Panc1 (cell line): ENCODE results near the gene AQP5. TPM values are rescaled to one million over a fixed set of nuclear protein-coding genes. Genes with fewer than 3 reads are reported as not detected.

ENCODE experiments used
- ATAC-seq: fragments of 200-7000 bp; cut with Tn5 transposase; 2 replicates; pipeline ENCODE4 v1.9.1; 2020; ENCODE audit warnings: mild to moderate bottlenecking, moderate library complexity
- BruUV-seq: library from RNA; stranded (reverse); fragments of 400-500 nt; replicated peaks from 2 replicates; lab custom pipeline; 2021; lab: Mats Ljungman, UMichigan
- CTCF ChIA-PET: fragments of 300-600 bp; sonication (Branson Sonifier 250); formaldehyde crosslinking; loops from one replicate; lab custom pipeline; 2022; ENCODE audit warnings: antibody characterized with exemption; lab: Charles Lee
- POLR2A ChIA-PET: fragments of 300-600 bp; sonication (Branson Sonifier 250); formaldehyde crosslinking; loops from one replicate; lab custom pipeline; 2022; ENCODE audit warnings: antibody characterized with exemption; lab: Charles Lee
- DNase-seq: peaks from one replicate; pipeline ENCODE4 v3.0.0-alpha.2; 2010; ENCODE audit warnings: low read depth, low spot score
- H3K27ac ChIP-seq: 2 replicates; pipeline ENCODE4 v1.5.1; 2011; ENCODE audit warnings: mild to moderate bottlenecking, low read length, inconsistent platforms
- H3K27me3 ChIP-seq: fragments of 200-500 bp; sonication (Bioruptor generic); 2 replicates; pipeline ENCODE4 v1.6.0; 2014; ENCODE audit warnings: low read length, inconsistent platforms; ENCODE audit not compliant: control insufficient read depth, insufficient read depth
- H3K36me3 ChIP-seq: fragments of 200-500 bp; sonication (Bioruptor generic); 2 replicates; pipeline ENCODE4 v1.5.1; 2014; ENCODE audit warnings: inconsistent platforms, mild to moderate bottlenecking, low read length, moderate library complexity; ENCODE audit not compliant: control insufficient read depth, insufficient read depth
- H3K4me1 ChIP-seq: 2 replicates; pipeline ENCODE4 v1.5.1; 2011; ENCODE audit warnings: inconsistent platforms, mild to moderate bottlenecking, low read length, moderate library complexity; ENCODE audit not compliant: control insufficient read depth, insufficient read depth
- H3K4me3 ChIP-seq, 2 experiments: 2 replicates each; pipeline ENCODE4 v1.5.1; 2011 to 2012; ENCODE audit warnings: low read depth in 2 of 2, low read length in 2 of 2, mild to moderate bottlenecking in 2 of 2, inconsistent platforms in 1 of 2, moderate library complexity in 1 of 2
- H3K9me3 ChIP-seq: fragments of 200-500 bp; sonication (Bioruptor generic); 2 replicates; pipeline ENCODE4 v1.5.1; 2014; ENCODE audit warnings: low read depth, mild to moderate bottlenecking, inconsistent platforms, low read length, moderate library complexity; ENCODE audit not compliant: control insufficient read depth, insufficient read depth
- CTCF ChIP-seq: fragments of 450-650 bp; IDR thresholded peaks from 2 replicates; pipeline ENCODE4 v1.5.1; 2017; ENCODE audit warnings: mild to moderate bottlenecking
- POLR2AphosphoS5 ChIP-seq: IDR thresholded peaks from 2 replicates; pipeline ENCODE4 v1.6.1; 2012; ENCODE audit warnings: mild to moderate bottlenecking, low read depth, low read length, moderate library complexity
- REST ChIP-seq, 2 experiments: IDR thresholded peaks; 2 replicates each; pipeline ENCODE4 v1.6.1; 2011 to 2012; ENCODE audit warnings: low read depth in 2 of 2, control low read depth in 1 of 2, low read length in 1 of 2, mild to moderate bottlenecking in 1 of 2, moderate library complexity in 1 of 2; ENCODE audit not compliant: insufficient read depth in 1 of 2
- SIN3A ChIP-seq: IDR thresholded peaks from 2 replicates; pipeline ENCODE4 v1.6.1; 2012; ENCODE audit warnings: low read depth, mild to moderate bottlenecking, low read length, moderate library complexity, borderline replicate concordance; ENCODE audit not compliant: insufficient read depth
- TCF7L2 ChIP-seq: IDR thresholded peaks from 2 replicates; pipeline ENCODE4 v1.6.1; 2011; ENCODE audit warnings: mild to moderate bottlenecking, low read depth, low read length, inconsistent platforms
- in situ Hi-C: cut with HindIII; loops from 2 replicates; pipeline ENCODE4 v1.10.0; 2016; ENCODE audit warnings: low sequenced_read_pairs, low pct_unique_long_range_greater_than_20kb
- intact Hi-C: fragments of 100-400 bp; cut with micrococcal nuclease; formaldehyde crosslinking; loops from one replicate; pipeline ENCODE4 v1.10.0; 2022; ENCODE audit not compliant: unreplicated experiment
- total RNA-seq: library from RNA; stranded (reverse); gene quantifications from one replicate; pipeline ENCODE4 v1.2.1, GENCODE V29; 2021; ENCODE audit not compliant: unreplicated experiment

AQP5 gene
- total RNA-seq, 1 experiment from 2014 or later, result 0.72 TPM

- CTCF ChIA-PET, result no interaction called here
- in situ Hi-C loops, result no loop called here
Measured at GRCh38 chr12:49979016-49979586, 17.4 kb downstream of the AQP5 start.

GRCh38 chr12:49979791-49980190 lies 18.1 kb downstream of the AQP5 start:
- no TSS peak for BruUV-seq
- ATAC-seq (no peak), DNase-seq (no peak)
- no peak overlapping the region for H3K27ac ChIP-seq
- in situ Hi-C loops (no loop called here), intact Hi-C loops (no loop called here)
- no peaks in the 10 kb centered on the region for H3K9me3 ChIP-seq
- H3K36me3 ChIP-seq, result no peaks in the 10 kb centered on the region
- ChIA-PET CTCF (interaction anchor here (0.6 to 0.7 kb wide), 2 partner anchors 27 to 106 kb away, joined by 5 to 8 read pairs; no protein-coding TSS in a partner anchor), POLR2A (no interaction called here)
- no peak overlapping the region for H3K4me3 ChIP-seq
- peaks cover 4% of the 10 kb centered on the region for H3K4me1 ChIP-seq
- no peaks in the 10 kb centered on the region for H3K27me3 ChIP-seq
- TF ChIP-seq CTCF (no peak), SIN3A (no peak), POLR2AphosphoS5 (no peak), REST (IDR thresholded peaks at IDR 0.05; ENCODE audit: insufficient read depth in 1 of 2, low read depth in 2 of 2, low read length in 1 of 2) (no peak), TCF7L2 (no peak)

More at GRCh38 chr12:49979016-49979586, 17.4 kb downstream of the AQP5 start:
- H3K27me3 ChIP-seq, result no peaks in the 10 kb centered on the region
- no peak for DNase-seq
- no peak for ATAC-seq
- no peaks in the 10 kb centered on the region for H3K9me3 ChIP-seq
- H3K27ac ChIP-seq, result no peak overlapping the region
- POLR2A ChIA-PET, result no interaction called here
- peaks cover 4% of the 10 kb centered on the region; the same call in 1 of the 2 replicates for H3K4me1 ChIP-seq
- H3K36me3 ChIP-seq, result no peaks in the 10 kb centered on the region
- BruUV-seq, result no TSS peak
- no peak for TF ChIP-seq REST (IDR thresholded peaks at IDR 0.05; ENCODE audit: insufficient read depth in 1 of 2, low read depth in 2 of 2, low read length in 1 of 2)
- TF ChIP-seq SIN3A, result no peak
- no peak for TF ChIP-seq CTCF
- no peak for TF ChIP-seq POLR2AphosphoS5
- TF ChIP-seq TCF7L2, result no peak
- intact Hi-C loops, result no loop called here
- no peak overlapping the region for H3K4me3 ChIP-seq
